Stimulated activated CD8-positive, alpha-beta memory T cell treated with anti-CD3 and anti-CD28 coated beads, Interleukin-4, amount 100 ng/mL, for 24 hours (primary cell): ENCODE measurements around the gene PAX3.

Experiments used
- DNase-seq: peaks from one replicate; pipeline ENCODE4 v3.0.0-alpha.2; 2020; ENCODE audit warnings: low read depth

PAX3 gene

DNA sequence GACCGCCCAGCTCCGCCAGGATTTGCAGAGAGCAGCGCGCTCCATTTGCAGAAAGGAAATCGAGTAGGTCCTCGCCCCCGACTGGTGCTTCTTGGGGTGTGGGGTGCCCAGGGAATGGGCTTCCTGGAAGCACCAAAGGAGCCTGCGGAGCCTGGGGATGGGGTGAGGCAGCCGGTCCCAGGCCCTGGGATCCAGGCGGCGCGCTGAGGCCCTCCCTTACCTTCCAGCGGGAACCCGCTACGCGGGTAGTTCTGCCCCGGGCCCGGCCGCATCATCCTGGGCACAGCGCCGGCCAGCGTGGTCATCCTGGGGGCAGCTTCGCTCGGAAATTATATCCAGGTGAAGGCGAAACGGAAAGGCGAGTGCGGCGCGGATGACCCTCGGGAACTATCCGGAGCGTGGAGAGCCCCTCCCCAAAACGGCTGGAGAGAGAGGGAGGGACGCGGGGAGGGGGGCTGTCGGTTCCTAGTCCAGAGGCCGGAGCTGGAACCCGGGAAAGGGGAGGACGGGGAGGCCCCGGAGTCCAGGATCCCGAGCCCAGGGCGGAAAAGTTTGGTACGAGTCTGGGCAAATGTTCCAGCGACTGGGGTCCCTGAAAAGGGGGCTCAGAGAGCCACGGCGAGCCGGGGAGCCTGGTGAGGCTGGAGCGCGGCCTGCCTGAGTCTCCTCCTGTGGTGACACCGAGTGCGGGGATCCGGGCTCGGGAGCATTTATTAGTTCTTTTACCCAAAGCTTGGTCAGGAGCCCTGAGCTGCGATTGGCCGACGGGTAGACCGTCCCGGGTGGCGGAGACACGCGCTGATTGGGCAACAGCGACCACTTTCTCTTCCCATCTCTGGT, at the start of gene PAX3:
PAX3 (minus strand) TSS at position 688 of the 840 bp plus-strand sequence; CDS start at position 305, 383 bp downstream.
- no peak for DNase-seq

GRCh38 chr2:222341331-222341730, 42.5 kb upstream of the PAX3 start:
- no peak for DNase-seq

- no peak for DNase-seq
Observed at GRCh38 chr2:222338374-222338773, 39.6 kb upstream of the PAX3 start.

DNA sequence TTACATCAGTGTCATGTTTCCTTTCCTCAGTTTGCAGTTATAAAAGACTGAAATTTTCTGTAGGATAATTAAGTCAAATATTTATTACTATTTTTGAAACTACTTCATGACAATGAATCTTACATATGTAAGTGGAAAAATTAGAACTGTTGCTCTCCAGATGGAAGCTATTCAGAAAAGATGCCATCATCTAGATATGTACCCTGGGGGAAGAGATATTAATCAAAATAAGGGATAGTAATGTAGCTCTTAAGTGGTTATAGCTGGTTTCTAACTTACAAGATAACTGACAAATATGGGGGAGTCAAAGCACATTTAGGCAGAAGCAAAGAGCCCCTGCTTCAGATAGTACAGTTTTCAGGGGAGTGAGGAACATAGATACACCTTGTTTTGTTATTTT, 38.1 kb upstream of the PAX3 start:
- DNase-seq: no peak

DNA sequence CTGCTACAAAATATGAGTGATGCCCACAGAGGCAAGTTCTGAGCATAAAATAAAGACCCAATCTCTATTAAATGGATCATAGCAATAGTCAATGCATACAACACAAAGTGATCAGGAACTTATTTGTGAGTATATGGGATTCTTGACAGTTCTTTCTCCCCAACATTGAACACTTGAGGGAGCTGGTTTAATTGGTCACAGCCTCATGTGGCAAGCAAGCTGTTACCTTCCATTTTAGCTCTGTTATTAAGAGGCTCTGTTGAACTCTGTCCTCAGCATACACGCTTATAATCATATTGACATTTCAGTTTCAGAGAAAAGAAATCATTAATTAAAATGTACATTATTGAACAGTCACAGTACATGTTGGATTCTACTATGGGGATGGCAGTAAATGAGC, 37.6 kb upstream of the PAX3 start:
- no peak for DNase-seq

- DNase-seq: no peak
Observed at GRCh38 chr2:222334914-222335313, 36.1 kb upstream of the PAX3 start.

GRCh38 chr2:222333397-222333796, 34.6 kb upstream of the PAX3 start:
- DNase-seq: no peak

GRCh38 chr2:222332116-222332515, 33.3 kb upstream of the PAX3 start:
- no peak for DNase-seq

GRCh38 chr2:222330910-222331309, 32.1 kb upstream of the PAX3 start:
- no peak for DNase-seq

GRCh38 chr2:222322236-222322635, 23.4 kb upstream of the PAX3 start:
- DNase-seq: no peak

DNA sequence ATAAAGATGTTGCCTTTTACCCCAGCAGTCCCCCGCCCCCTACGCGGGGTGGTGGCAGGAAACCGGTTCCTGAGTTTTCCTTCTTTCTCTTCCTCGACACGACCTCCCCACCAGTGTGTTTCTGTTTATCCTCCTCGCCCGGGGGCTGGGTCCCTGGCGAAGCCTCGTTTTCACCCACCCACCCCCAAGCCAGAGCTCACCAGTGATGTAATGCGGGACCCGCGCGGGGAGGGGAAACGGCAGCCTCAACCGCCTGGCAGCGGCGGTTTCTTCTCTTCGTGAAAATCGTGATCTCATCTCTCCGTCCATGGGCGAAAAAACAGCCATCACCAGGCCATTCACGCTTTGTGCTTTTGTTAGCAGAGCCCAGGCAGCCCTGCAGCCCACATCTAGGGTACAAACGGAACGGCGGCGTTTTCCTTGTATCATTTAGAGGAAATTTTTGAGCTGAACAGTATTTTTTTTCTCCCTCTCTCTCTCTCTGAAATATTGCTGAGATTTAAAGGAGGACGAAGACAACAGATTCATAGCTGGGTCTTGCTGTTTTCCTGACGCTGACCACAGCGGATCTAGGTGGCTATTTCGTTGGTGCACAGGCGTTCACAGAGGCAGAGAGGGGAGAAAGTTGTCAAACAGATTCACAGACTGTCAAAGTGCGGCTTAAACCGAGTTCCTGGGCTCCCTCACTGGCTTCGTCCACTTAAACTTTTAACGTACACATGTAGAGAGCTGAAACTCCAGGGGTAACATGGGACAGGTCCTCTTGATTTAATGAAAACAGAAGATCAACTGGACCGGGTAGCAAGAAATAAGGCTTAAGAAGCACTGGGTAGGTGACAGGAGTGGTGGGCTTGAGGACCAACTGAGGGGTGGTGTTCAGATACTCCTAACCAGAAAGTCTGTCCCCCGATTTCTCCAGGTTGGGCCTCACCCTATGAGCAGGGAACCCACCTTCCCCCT, 21.9 kb upstream of the PAX3 start:
- DNase-seq: no peak

DNA sequence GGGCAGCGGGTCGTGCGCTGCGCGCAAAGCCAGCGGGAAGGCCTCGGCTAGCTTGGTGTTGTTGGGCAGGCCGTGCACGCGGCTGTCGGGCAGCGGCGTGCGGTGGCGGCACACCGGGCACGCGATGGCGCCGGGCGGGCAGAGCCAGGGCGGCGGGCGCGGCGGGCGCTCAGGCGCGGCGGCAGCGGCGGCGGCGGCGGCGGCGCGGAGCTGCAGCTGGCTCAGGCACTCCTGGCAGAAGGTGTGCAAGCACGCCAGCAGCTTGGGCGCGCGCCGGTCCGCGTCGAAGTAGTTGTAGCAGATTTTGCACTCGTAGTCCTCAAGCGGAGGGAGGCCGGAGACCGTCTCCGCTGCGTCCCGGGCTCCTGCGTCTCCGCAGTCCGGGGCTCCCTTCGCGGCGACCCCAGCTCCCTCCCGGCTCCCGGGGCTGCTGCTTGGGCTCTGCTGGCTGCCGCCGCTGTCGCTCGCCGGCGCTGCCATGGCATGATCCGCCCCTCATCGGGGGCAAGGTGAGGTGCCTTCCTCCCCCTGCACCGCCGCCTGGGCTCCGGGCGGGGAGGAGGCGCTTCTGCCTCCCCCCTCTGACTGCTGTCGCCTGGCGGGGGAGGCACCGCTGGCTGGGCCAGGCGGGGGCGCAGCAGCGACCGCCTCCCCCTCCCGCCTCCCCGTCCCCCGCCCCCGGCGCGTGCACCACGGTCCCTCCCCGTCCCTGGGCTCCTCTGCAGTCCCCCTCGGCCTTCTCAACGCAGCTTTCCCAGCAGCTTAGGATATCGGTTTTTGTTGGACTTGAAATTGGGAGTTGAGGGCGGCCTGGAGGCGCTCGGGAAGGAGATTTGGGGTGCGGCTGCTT, 21.0 kb upstream of the PAX3 start:
- no peak for DNase-seq

GRCh38 chr2:222318712-222319585, 20.2 kb upstream of the PAX3 start:
- no peak for DNase-seq

- no peak for DNase-seq
Observed at GRCh38 chr2:222318026-222318711, 19.4 kb upstream of the PAX3 start.

- DNase-seq: no peak
Observed at GRCh38 chr2:222315443-222316121, 16.8 kb upstream of the PAX3 start.

DNA sequence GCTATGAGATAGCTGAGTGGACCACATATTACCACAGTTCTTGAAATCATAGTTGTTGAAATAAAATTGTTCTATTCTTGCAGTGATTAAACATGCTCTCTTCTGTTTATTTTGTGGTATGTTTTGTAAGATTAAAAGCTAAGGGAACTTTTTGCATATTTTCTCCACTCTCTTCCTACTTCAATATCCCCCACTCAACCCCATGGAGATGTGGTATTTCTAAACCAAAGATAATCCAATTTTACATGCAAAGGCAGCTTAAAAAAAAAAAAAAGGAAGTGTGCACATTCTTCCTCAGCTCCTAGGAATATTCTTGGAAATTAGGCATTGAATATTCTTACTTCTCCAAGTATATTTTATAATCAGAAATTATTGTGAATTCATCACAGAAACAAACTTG, 15.0 kb upstream of the PAX3 start:
- no peak for DNase-seq

DNA sequence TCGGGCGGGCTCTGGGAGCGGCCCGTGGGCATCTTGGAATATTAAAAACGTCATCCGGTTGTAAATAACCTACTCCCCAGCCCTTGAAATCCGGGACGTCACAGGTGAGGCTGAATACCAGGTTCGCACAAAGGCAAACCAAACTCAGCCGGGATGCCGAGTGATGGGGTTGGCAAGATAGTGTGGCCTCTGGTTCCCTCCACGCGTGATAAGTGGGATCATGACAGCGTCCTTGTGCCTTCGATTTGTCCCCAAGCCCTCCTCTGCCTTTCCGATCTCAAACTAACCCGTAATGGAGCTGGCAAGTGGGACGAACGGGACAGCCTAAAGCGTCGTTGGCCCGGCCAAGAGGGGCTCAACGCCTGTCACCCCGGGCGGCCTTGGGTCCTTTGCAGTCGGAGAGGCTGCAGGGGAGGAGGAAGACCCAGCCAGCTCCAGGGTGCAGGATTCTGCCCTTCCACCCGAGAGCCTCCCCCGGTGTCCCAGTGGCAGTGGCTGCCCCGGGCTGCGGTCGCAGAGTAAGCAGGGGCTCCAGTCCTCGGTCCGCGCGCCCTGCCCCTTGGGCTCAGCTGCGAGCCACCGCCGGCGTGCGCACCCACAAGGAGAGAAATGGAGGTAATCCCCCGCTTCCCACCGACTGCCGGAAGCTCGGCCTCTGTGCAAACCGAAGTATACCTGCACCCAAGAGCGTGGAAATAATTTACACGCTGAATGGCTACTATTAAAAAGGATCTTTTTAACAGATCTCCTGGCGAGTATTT, 13.4 kb upstream of the PAX3 start:
- DNase-seq: no peak

DNA sequence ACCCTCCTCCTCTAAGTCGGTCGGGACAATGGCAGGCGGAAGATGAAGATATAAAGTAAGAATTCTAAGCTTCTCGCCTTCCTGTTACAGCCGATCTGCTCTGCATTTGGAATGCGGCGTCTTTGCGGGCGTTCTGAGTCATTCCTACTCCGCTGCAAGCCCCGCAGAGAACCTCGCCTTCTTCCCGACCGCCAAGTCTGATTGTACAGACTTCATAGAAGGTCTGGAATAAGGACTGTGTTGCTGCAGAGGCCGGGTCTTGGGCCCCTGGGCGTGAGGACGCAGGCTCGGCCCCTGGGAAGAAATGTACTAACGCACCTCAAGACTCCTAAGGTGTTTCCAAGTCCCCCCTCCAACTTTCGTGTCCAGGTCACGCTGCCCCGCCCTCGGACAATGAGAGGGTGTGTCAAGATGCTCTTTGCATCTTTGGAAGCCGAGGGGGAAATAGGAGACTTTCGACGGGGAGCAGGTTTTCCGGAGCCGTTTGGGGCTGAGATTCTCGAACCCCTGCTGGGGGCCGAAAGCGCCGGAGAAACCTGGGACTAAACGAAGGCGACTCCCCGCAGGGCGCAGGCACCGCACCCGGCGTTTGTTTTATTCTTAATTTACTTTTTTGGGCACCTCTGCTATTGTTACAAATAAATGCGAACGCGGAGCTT, 12.7 kb upstream of the PAX3 start:
- no peak for DNase-seq
